NCI-H526 (cell line): ENCODE data around the gene RNASET2.
A peak's percentile ranks its signal among the peaks of the same experiment; 100 is the strongest.

Source experiments
- DNase-seq, 2 experiments: peaks; one replicate each; lab custom pipeline; 2025; lab: John Stamatoyannopoulos, UW

RNASET2 gene, protein sequence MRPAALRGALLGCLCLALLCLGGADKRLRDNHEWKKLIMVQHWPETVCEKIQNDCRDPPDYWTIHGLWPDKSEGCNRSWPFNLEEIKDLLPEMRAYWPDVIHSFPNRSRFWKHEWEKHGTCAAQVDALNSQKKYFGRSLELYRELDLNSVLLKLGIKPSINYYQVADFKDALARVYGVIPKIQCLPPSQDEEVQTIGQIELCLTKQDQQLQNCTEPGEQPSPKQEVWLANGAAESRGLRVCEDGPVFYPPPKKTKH

DNA sequence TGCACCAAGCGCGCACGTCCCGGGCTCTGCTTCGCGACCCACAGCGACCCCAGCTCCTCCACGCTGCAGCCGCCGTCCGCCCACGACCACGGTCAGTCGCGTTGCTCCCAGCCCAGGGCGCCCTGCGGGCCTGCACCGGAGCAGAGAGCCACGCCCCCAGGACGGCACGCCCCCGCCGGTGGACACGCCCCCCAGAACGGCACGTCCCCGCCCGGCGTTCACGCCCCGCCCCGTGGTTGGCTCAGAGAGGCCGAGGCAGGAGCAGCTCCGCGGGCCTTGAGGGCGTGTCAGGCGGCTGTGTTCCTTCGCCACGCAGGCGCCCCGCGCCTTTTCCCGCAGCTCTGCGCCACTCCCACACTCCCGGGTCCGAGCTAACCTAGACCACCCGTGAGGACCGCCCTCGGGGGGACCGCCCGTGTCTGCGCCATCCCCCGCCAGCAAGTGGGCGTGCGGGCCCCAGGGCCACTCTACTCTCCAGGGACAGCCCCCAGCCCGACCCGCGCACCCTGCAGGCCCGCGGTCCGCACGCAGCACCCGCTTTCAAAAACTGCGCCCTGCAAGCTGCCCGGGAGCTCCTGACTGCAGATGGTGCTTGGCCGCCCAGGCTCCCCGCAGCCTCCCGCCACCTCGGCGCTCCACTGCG is at the start of gene RNASET2:
Gene RNASET2 (minus strand): TSS at position 107 of the 643 bp plus-strand sequence. CDS start 368 bp downstream, outside the sequence.
- DNase-seq, result peak; percentile 61 to 95

GRCh38 chr6:167005350-167006159 is 49.2 kb upstream of the RNASET2 start:
- DNase-seq, result no peak

GRCh38 chr6:167000759-167001158 is 44.4 kb upstream of the RNASET2 start:
- no peak for DNase-seq

GRCh38 chr6:166999884-167000253 is 43.5 kb upstream of the RNASET2 start:
- no peak for DNase-seq

DNA sequence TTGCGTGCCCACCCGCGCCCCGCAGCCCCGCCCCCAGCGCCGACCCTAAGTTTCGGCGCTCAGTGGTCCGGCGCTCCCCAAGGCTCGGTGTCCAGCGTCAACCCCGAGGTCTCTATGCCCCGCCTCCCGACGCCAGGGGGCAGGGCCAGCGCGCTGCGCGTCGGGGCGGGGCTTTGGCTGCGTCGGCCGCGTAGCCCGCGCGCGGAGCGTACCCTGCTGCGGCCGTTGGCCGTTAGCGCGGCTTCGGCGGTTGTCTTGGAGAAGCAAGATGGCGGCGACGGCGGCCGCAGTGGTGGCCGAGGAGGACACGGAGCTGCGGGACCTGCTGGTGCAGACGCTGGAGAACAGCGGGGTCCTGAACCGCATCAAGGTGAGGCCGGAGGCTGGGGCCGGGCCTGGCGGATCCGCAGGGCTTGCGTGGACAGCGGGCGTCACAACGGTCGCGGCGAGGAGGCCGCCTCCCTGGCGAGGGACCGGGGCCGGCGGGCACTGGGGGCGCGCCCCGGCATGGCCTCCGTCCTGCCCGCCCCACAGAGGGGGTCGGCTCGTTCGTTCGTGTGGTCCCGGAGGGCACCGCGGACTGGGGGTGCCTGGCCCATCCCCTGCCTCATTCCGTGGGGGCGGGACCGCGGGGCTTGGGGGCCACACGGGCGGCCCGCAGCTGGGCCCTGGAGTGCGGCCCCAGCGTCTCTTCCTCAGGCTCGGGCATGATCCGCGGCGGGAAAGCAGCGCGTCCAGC is 43.0 kb upstream of the RNASET2 start, which contains the start of gene CEP43:
Gene CEP43 (plus strand): TSS at position 253 of the 739 bp plus-strand sequence. CDS start 16 bp downstream, at position 269.
- DNase-seq, result peak; percentile 90 to 98

- no peak for DNase-seq
Observed at GRCh38 chr6:166998256-166999144, 42.1 kb upstream of the RNASET2 start.

GRCh38 chr6:166997768-166998255 is 41.5 kb upstream of the RNASET2 start:
- peak; percentile 73 to 86 for DNase-seq

- DNase-seq, result no peak
Observed at GRCh38 chr6:166997348-166997747, 41.0 kb upstream of the RNASET2 start.

DNA sequence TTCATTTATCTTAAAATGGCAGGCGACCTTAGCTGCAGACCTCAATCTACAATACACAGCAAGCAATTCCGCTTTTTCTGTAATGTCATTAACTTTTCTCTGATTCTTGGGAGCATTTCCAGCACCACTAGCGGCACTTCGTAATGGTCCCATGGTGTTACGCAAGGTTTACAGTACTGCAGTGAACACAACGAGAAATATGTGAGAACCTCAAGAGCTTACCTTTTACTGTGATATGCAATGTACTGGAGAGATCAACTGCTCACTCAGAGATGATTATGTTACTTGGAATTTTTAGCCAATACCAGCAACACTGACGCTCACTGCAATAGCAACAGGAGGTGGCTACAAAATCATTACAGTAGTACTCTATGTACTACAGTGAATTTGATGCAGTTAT is 40.1 kb upstream of the RNASET2 start:
- DNase-seq, result no peak

DNA sequence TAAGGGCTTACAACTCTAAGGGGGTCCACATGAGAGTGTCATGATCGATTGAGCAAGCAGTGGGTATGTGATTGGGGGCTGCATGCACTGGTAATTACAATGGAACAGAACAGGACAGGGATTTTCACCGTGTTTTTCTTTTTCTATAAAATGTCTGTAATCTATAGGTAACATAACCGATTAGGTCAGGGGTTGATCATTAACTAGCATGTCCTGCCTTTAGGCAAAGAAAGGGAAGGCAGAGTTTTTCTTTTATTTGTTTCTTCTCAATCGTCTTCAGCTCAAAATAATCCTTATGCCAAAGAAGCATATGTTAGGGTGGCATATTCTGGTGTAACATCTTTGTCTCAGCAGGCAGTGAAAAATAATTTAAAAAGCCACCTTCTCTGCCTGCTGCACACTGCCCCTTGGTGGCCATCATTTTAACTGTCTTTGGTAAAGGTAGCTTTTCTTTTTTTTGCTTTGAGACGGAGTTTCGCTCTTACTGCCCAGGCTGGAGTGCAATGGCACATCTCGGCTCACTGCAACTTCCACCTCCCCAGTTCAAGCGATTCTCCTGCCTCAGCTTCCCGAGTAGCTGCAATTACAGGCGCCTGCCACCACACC is 33.2 kb upstream of the RNASET2 start:
- peak in 1 of 2 experiments; percentile 47 for DNase-seq

- DNase-seq, result no peak
Observed at GRCh38 chr6:166988674-166989201, 32.4 kb upstream of the RNASET2 start.

DNA sequence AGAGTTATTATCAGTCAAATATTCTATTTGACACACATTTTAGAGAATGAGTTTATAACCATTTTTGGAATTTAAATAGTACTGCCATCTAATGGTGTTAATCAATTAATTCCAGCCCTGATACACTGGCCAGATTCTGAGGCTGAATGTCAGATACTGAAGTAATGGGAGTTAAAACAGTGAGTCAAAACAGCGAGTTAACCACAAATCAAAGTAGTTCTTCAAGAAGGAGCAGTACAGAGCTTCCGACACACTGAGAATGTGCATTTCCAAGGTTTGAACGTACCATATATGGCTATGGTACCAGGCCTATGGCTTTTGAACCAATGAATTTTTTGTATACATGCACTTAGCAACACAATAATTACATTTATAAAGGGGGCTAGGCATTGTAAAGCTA is 31.6 kb upstream of the RNASET2 start:
- DNase-seq, result no peak

DNA sequence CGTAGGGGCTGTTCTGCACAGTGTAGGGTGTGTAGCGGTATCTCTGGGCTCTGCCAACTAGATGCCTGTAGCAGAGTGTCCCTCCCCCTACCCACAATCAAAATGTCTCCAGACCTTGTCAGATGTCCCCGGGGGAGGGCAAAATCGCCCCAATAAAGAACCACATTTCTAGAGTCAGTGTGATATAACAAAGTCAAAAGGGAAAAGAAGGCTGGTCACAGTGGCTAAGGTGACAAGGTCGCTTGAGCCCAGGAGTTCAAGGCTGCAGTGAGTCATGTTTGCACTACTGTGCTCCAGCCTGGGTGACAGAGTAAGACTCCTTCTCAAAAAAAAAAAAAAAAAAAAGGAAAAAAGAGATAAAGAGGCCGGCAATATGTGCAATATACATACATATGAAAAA is 31.1 kb upstream of the RNASET2 start:
- DNase-seq, result no peak

GRCh38 chr6:166980738-166981137 is 24.4 kb upstream of the RNASET2 start:
- DNase-seq, result no peak

- DNase-seq, result no peak
Observed at GRCh38 chr6:166977621-166978525, 21.5 kb upstream of the RNASET2 start.

DNA sequence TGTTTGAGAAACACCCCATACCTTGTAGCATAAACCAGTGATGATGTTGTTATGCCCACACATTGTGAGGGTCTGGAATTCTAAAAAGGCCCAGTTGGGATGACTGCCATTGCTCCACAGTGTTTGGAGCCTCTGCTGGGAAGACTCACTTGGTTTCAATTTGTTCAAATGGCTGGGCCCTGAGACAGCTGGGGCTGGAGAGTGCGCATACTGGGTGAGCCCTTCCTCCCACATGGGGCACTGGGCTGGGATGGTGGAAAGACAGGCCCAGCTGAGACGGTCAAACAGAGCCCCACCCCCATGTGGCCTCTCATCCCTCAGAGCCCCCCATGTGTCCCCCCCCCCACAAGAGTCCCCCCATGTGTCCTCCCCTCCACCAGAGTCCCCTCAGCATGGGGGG is 20.3 kb upstream of the RNASET2 start:
- no peak for DNase-seq

DNA sequence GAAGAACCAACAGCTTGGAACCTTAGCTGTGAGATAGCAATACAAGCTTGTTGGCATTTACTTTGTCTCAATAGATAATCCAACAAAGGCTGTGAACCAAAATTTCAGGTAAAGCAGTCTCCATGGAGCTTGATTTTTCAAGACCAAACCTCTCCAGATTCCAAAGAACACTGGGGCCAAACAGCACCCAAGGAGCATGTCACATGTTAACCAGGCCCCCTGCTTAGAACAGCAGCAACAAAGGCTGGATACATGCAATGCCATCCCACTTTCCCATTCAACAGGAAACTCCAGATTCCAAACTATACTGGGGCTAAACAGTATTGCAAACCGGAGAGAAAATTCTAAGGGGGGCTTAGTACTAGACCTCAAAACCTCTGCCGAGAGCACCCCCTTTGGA is 15.8 kb upstream of the RNASET2 start:
- DNase-seq, result no peak

GRCh38 chr6:166971271-166971670 is 14.9 kb upstream of the RNASET2 start:
- DNase-seq, result no peak

- DNase-seq, result no peak
Observed at GRCh38 chr6:166970776-166971175, 14.4 kb upstream of the RNASET2 start.
